Measurements from ENCODE around the gene PTGDS.
A peak's percentile ranks its signal among the peaks of the same experiment; 100 is the strongest.

PTGDS gene

GRCh38 chr9:136944519-136945332 lies 32.6 kb upstream of the PTGDS start, which contains the start of the genes C8G and FBXW5:
Gene C8G (plus strand): TSS chr9:136945243. CDS start chr9:136945321, 78 bp downstream.
Gene FBXW5 (minus strand): TSS chr9:136944738. CDS start chr9:136944083, 655 bp downstream.
- TF ChIP-seq CSDC2 (CRISPR knock-in tag; IDR thresholded peaks at IDR 0.05) (no peak), ARNTL (CRISPR knock-in tag; IDR thresholded peaks at IDR 0.05; ENCODE audit: borderline replicate concordance, low read depth) (no peak), ZNF70 (CRISPR knock-in tag; IDR thresholded peaks at IDR 0.05) (no peak), CSRNP3 (CRISPR knock-in tag; IDR thresholded peaks at IDR 0.05) (no peak), ZFP3 (CRISPR knock-in tag; IDR thresholded peaks at IDR 0.05) (peak; percentile 56; the same call in 1 of the 2 replicates), ESRRG (CRISPR knock-in tag; IDR thresholded peaks at IDR 0.05) (no peak), RARB (CRISPR knock-in tag; IDR thresholded peaks at IDR 0.05) (no peak), ZNF8 (CRISPR knock-in tag; IDR thresholded peaks at IDR 0.05) (no peak), PATZ1 (CRISPR knock-in tag; IDR thresholded peaks at IDR 0.05; ENCODE audit: borderline replicate concordance) (no peak), GLIS3 (CRISPR knock-in tag; IDR thresholded peaks at IDR 0.05) (0 out of 2 replicates have a peak, but pooled peaks have one; percentile 54)
- ATAC-seq = peak; percentile 63

GRCh38 chr9:136945333-136946227 lies 31.7 kb upstream of the PTGDS start:
- ATAC-seq = no peak
- TF ChIP-seq TCF4 (CRISPR knock-in tag; IDR thresholded peaks at IDR 0.05; ENCODE audit: borderline replicate concordance) = no peak
- TF ChIP-seq PPARA (CRISPR knock-in tag; IDR thresholded peaks at IDR 0.05; ENCODE audit: borderline replicate concordance) = no peak

- ATAC-seq = no peak
- TF ChIP-seq ZNF8 (CRISPR knock-in tag; IDR thresholded peaks at IDR 0.05) (no peak), GLIS3 (CRISPR knock-in tag; IDR thresholded peaks at IDR 0.05) (no peak), ZFP3 (CRISPR knock-in tag; IDR thresholded peaks at IDR 0.05) (no peak), RARB (CRISPR knock-in tag; IDR thresholded peaks at IDR 0.05) (no peak)
Measured at GRCh38 chr9:136946228-136947027, 30.9 kb upstream of the PTGDS start.

- ATAC-seq = no peak
- TF ChIP-seq SNAI2 (CRISPR knock-in tag; IDR thresholded peaks at IDR 0.05) (no peak), ZNF8 (CRISPR knock-in tag; IDR thresholded peaks at IDR 0.05) (no peak), ZFP3 (CRISPR knock-in tag; IDR thresholded peaks at IDR 0.05) (no peak), TOX (CRISPR knock-in tag; IDR thresholded peaks at IDR 0.05; ENCODE audit: borderline replicate concordance) (no peak), TSHZ2 (CRISPR knock-in tag; IDR thresholded peaks at IDR 0.05) (no peak), OSR1 (CRISPR knock-in tag; IDR thresholded peaks at IDR 0.05) (no peak), ZC3H10 (CRISPR knock-in tag; IDR thresholded peaks at IDR 0.05) (no peak), PATZ1 (CRISPR knock-in tag; IDR thresholded peaks at IDR 0.05; ENCODE audit: borderline replicate concordance) (no peak), CSRNP3 (CRISPR knock-in tag; IDR thresholded peaks at IDR 0.05) (no peak), ISL1 (CRISPR knock-in tag; IDR thresholded peaks at IDR 0.05) (no peak), PPARA (CRISPR knock-in tag; IDR thresholded peaks at IDR 0.05; ENCODE audit: borderline replicate concordance) (no peak), GLIS3 (CRISPR knock-in tag; IDR thresholded peaks at IDR 0.05) (no peak), ZNF565 (CRISPR knock-in tag; conservative IDR thresholded peaks at IDR 0.05; ENCODE audit: low read depth) (no peak), RARB (CRISPR knock-in tag; IDR thresholded peaks at IDR 0.05) (no peak), ZFP30 (CRISPR knock-in tag; IDR thresholded peaks at IDR 0.05) (no peak)
Measured at GRCh38 chr9:136947028-136947891, 30.0 kb upstream of the PTGDS start.

Measured in SK-N-SH treated with all-trans-retinoic acid at 6 μM for 48 hours (cell line).